Kidney capillary endothelial cell (primary cell): Measurements from ENCODE around the gene MAD1L1.
"Not testable (repeated sequence)": the region's sequence is repeated elsewhere in the genome, so short reads cannot be mapped to it uniquely, and the experiment has no call there.

ENCODE experiments used
- DNase-seq: peaks from one replicate; pipeline ENCODE4 v3.0.0-alpha.2; 2018; ENCODE audit warnings: low spot score

Gene MAD1L1

GRCh38 chr7:1860881-1861798 lies 371.6 kb downstream of the MAD1L1 start:
- DNase-seq = not testable (repeated sequence)

- DNase-seq = no peak
Observed at GRCh38 chr7:1859266-1860035, 373.3 kb downstream of the MAD1L1 start.

DNA sequence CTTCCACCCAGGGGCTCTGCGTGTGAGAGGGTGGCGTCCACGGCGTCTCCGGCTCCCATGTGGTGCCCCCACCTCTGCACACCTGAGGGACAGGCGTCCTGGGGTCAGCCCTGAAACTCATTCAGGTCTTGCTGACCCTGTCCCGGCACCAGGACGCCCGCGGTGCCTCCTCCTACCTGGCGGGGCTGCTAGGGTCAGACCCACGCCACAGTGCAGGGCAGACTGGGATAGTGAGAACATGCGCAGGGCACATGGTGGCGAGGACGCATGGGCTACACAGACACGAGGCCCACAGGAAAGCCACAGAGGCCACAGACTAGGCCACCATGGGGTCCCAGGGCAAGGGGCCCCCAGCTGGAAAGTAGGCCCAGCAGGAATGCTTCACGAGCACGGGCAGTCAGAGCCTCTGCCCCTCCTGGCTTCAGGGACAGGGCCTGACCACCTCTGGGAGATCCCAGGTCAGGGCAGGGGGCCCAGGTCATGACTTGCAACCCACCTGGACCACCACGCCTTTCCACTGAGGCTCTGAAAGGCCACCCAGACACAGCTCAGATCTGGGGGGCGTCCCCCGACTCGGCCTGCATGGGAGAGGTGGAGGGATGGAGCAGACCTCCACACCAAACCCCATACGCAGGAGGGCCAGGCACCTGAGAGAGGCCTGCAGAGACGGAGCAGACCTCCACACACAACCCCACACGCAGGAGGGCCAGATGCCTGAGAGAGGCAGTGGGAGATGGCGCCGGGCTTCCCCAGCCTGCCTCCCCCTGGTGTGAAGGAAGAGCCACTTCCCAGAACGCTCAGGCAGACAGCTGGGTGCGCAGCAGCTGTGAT lies 374.1 kb downstream of the MAD1L1 start:
- DNase-seq = no peak

GRCh38 chr7:1857487-1858421 lies 375.0 kb downstream of the MAD1L1 start:
- DNase-seq = no peak

DNA sequence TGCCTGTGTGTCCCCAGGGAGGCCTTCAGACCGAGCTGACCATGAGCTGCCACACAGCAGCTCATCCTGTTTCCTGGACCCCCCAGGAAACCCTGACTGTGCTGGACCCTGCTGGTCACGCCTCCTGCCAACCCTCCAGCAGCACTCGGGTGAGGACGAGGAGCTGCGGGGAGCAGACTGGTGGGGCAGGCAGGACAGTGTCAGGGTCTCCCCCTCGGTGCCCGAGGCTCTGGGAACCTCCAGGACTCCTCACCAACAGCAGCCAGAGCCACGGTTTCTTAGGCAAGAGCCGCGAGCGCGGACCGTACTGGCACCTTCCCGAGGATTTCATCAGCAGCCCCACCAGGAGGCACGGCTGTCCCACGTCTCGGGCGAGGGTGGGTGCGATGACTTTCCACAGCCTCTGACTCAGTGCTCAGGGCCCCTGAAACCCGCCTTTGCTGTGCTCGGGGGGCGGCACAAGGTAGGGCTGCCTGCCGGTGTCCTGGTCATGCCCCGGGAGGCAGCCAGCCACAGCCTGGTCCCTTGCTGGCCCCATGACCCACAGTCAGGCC lies 375.8 kb downstream of the MAD1L1 start:
- DNase-seq = no peak

GRCh38 chr7:1856161-1856887 lies 376.4 kb downstream of the MAD1L1 start:
- no peak for DNase-seq

GRCh38 chr7:1855725-1856160 lies 377.0 kb downstream of the MAD1L1 start:
- no peak for DNase-seq

DNA sequence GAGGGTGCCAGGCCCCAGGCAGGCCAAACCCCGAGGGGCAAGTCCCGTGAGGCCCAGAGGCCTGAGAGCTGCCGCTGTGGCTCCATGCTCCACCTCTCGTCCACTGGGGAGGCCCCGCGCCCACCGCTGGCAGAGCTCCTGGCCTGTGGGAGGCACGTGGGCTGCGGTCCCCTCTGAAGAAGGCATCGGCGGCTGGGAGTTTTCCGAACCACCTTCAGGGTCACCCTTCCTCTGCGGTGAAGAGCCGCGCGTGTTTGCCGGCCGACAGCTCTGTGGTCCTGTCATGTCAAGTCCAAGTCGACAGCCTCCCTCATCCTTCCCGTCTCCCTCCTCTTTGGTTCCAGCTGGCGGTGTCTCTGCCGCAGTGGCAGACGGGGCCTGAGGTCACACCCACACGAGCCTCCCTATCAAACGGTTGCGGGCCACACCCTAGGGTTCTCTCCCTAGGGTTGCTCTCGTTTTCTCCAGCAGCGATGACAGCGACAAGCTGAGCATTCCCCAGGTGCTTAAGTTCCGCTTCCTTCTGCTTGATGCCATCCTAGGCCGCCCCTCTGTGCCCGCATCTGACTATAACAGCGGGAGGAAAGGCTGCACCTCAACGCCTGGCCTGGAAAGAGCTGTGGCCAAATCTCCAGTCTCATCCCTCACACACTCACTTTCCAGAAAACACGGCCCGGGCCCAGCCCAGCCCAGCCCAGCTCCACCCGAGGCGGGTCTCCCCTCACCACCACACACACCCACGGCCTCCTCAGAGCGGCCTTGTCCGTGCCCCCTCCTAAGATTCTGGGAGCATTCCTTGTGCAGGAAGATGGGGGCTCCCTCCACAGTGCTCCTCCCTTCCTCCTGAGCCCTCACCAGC lies 377.6 kb downstream of the MAD1L1 start:
- no peak for DNase-seq

DNA sequence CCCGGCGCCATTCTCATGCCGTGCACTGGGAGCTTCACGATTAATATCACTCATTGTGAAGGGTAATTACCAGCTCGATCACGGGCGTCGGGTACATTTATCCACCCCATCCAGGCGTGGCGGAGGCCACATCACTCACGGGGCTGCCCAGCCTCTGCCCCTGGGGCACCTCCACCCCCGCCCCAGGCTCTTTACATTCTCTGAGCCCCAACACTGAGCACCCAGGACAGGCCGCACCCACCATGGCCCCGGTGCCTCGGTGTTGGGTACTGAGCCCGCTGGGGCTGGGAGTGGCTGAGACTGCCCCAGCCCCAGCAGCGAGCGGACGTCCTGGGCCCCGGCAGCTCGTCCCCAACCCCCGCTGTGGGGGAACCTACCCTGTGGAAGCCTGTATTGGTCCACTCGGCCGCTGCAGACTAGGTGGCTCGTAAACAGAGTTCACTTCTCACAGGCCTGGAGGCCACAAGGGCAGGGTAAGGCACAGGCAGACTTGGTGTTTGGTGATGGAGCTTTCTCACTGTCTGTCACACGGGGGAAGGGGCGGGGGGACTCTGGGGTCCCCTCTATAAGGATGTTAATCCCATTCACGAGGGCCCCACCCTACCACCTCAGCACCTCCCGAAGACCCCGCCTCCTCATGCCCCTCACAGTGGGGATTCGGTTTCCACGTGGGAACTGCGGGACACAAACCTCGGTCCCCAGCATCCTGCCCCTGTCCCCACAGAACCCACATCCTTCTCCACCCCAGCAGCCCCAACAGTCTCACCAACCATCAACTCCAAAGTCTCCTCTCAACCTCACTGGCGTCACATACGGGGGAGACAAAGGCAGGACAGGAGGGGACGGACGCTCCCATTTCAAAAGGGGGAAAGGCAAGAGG lies 378.5 kb downstream of the MAD1L1 start:
- DNase-seq = no peak

DNA sequence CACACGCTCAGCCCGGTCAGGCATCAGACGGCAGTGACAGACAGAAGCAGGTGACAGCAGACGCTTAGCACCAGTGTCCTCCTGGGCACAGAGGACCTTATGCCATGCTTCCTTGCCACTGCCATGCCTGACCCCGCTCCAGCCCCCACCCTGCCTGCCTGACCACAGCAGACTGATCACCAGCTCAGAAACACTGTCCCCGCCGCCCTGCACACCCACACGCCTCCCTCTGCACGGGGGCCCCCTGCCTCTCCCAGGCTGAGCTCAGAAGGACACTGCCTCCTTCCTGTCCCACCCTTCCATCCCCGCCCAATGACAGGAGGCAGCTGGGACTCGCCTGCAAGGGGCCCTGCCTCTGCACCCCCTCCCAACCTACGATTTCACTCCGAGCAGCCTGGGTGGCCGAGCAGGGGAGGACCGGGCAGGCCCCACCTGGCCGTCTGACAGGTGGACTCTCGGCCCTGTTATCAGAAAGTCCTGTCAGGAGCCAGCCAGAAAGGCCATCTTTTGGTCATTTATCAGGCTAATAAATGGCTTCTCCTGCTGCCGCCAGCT lies 379.2 kb downstream of the MAD1L1 start:
- DNase-seq = no peak

GRCh38 chr7:1852517-1853430 lies 380.0 kb downstream of the MAD1L1 start:
- no peak for DNase-seq

- DNase-seq = no peak
Observed at GRCh38 chr7:1851721-1852516, 380.8 kb downstream of the MAD1L1 start.

DNA sequence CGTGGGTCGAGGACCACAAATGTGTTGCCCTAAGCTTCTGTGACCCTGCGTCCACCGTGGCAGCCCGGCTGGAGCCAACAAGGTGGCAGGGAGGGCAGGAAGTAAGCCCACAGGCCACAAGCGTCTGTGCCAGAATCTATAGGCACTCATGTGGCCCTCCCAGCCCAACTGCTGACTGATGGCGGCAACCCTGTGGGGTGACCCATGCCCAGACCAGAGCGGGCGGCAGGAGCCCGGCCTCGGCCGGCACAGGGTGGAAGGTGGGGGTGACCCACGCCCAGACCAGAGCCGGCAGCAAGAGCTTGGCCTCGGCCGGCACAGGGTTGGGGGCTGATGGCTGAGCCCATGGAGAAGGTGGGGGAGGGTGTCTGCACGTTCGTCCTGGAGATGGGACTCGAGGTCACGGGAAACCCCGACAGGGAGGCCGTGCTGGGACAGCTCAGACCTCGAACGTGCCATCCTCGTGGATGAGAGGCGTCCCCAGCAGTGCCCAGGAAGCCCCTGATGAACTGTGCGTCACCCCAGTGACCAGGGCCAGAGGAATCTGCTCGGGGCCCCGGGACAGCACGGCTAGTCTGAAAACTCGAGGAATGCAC lies 381.7 kb downstream of the MAD1L1 start:
- DNase-seq = no peak

DNA sequence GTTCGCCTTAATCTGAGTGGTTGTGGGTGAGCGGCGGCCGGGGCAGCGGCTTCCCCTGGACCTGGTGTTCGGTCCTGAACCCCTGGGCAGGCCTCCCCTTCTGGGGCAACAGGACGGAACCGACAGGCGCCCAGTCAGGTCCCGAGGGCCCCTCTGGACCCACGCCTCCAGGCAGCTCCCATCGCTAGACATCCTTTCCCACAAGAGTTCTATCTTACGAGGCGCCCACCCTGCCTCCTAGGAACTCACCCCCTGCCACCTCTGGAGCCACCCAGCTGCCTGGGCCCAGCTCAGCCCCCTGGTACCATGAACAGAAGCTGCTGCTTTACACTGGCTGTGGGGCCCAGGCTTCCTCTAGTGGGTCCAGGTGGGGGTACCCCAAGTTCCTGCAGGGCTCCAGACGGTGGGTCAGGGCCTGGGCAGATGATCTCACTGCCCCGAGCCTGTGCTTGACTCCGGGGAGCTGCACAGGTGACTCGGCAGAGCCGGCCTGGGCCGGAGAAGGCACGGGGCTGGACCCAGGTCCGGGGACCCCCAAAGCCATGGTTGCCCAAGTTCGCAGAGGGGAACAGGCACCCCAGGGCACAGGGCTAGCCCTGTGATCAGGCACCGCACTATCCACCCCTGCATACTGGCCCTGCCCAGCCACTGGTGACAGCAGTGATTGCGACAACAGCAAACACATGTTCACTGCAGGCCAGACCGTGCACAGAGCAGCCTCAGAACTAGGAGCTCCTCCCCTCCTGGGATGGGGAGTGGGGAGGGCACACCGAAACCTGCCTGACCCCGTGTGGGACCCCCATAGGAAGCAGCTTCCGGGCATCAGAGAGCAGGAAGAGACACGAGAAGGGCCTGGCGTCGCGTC lies 382.4 kb downstream of the MAD1L1 start:
- no peak for DNase-seq
